GM23248 (cell line): ENCODE data around the gene ATG2A.

Experiments
- EZH2 ChIP-seq: fragments of 200-600 bp; sonication (generic); IDR thresholded peaks from 2 replicates; pipeline ENCODE4 v1.6.1; 2018; ENCODE audit warnings: antibody characterized with exemption, mild to moderate bottlenecking; ENCODE audit not compliant: insufficient read depth, poor library complexity, severe bottlenecking
- EZH2phosphoT487 ChIP-seq: fragments of 200-600 bp; sonication (generic); IDR thresholded peaks from 2 replicates; pipeline ENCODE4 v1.6.1; 2018; ENCODE audit warnings: antibody characterized with exemption, moderate library complexity, mild to moderate bottlenecking, low read depth; ENCODE audit not compliant: insufficient read depth

DNA sequence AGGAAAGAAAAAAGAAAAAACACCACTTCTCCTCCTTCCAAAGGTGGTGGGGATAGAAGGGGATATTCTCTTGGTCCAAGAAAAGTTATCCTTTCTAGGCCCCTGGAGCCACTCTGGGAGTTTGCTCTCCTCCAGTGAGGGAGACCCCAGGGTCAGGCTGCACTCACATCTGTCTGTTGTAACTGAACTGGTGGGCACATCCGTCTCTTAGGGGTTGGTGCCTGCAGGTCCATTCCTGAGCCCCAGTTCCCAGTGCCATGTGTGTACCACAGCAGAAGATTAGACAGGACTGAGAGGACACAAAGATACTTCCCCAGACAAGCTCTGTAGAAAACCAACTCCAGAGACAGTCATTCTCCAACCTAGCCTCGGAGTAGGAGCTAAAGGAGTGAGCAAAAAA, 3.1 kb upstream of the ATG2A start:
- TF ChIP-seq EZH2: no peak
- no peak for TF ChIP-seq EZH2phosphoT487
